Measurements from ENCODE around the gene CGB1. TPM values are rescaled to one million over a fixed set of nuclear protein-coding genes. Genes with fewer than 3 reads are reported as not detected.

The CGB1 gene
- total and polyA plus RNA-seq, 2 of the 8 experiments (the other 6 are each of a cell fraction or from before 2014, with no cell fraction given) = not detected

DNA sequence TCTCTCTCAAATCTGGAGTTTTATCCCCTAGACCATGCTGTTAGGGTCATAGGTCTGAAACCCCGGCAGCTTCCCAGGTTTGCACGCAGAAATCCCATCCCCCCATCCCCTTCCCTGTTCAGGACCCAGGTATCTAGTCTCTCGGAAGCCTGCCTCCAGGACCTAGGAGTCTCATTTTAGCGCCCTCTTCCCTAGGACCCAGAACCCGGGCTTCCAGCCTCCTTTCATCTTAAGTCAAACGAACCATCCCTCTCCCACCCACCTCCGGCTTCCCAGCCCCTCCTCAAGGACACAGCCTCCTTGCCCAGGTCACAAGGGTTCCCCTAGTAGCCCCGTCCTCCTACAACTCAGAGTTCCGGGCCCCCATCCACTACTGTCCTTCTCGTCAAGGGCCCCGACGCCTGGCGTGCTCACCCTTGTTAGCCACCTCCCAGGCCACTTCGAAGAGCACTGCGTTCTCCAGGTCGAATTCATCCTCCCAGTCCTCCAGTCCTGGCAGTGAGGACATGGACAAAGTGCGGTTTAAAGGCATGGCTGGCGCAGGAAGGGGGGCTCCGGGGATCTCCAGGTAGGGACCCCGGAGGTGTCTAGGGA lies 44.0 kb downstream of the CGB1 start (continued):
- TF ChIP-seq, protein P1, sequence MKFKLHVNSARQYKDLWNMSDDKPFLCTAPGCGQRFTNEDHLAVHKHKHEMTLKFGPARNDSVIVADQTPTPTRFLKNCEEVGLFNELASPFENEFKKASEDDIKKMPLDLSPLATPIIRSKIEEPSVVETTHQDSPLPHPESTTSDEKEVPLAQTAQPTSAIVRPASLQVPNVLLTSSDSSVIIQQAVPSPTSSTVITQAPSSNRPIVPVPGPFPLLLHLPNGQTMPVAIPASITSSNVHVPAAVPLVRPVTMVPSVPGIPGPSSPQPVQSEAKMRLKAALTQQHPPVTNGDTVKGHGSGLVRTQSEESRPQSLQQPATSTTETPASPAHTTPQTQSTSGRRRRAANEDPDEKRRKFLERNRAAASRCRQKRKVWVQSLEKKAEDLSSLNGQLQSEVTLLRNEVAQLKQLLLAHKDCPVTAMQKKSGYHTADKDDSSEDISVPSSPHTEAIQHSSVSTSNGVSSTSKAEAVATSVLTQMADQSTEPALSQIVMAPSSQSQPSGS (IDR thresholded peaks at IDR 0.05; ENCODE audit: low read length) = no peak
- TF ChIP-seq SP4 (IDR thresholded peaks at IDR 0.05; ENCODE audit: low read length) = no peak

Measured in H1 (cell line).